Activated T-helper 1 cell treated with anti-CD3 and anti-CD28 coated beads, Interleukin-2, amount 50 U/mL, for 16 hours (primary cell): ENCODE data around the gene SORL1-AS1.
"Not testable (repeated sequence)": the region's sequence is repeated elsewhere in the genome, so short reads cannot be mapped to it uniquely, and the experiment has no call there.

Experiments used
- DNase-seq, 2 donors: peaks; one replicate each; pipeline ENCODE4 v3.0.0-alpha.2; 2020; ENCODE audit warnings: low read depth in 1 of 2, low spot score in 1 of 2

The SORL1-AS1 gene

GRCh38 chr11:121452609-121453150 lies at the start of gene SORL1-AS1:
SORL1-AS1 (minus strand) TSS chr11:121452967.
- peak; percentile 18 to 40 for DNase-seq

GRCh38 chr11:121500717-121501116 lies 48.0 kb upstream of the SORL1-AS1 start:
- no peak for DNase-seq

GRCh38 chr11:121500275-121500674 lies 47.5 kb upstream of the SORL1-AS1 start:
- no peak for DNase-seq

DNA sequence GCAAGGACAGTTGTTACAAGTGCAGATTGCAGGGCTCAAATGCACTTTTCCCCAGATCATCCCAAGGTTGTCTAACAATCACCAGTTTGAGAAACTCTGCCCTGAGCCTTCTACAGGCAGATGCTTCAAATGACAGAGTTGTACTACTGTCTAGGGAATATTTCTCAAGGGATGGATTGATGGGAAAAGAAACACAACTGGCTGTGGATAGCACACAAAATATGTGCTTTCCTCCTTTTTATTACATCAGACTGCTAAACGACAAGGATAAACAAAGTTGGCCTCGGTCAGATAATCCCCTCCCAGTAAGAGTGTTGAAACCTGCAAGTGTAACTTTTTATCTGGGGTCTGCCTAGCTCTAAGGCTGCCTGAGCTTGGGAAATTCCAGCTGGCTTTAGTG lies 46.6 kb upstream of the SORL1-AS1 start:
- no peak for DNase-seq

GRCh38 chr11:121497176-121497998 lies 44.6 kb upstream of the SORL1-AS1 start:
- no peak for DNase-seq

DNA sequence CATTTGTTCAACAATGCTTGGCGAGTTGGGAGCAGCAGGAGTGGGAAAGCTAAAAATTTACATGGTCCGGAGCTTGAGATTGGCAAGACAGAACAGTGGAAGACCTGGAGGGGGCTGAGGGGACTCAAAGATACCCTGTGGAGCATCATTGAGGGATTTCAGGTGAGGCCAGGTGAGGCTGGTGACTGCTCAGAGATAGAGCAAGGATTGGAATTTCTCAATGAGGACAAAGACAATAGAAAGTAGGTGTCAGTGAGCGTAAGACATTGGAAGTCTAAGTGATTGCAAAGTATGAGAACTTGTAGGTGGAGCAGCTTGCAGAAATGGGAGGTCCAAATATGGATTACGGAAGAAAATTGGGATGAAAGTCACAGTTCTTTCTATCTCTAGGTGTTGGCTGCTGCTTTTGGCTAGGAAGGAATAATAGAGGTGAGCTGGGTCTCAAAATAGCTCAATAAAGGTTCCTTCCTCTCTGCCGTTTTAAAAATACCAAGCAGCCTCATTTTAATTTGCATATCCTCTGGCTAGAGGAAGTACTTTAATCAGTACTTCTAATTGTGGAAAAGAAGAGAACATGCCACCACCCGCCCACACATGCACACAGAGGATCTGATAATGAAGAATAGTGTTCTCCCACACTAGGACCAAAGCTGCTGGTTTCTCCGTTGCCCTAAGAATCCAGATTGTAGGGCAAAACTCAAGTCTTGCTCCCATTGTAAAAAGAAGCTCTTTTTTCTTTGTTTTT lies 41.8 kb upstream of the SORL1-AS1 start:
- DNase-seq: no peak

GRCh38 chr11:121489823-121490222 lies 37.1 kb upstream of the SORL1-AS1 start:
- DNase-seq: no peak

- DNase-seq: no peak
Measured at GRCh38 chr11:121488641-121489040, 35.9 kb upstream of the SORL1-AS1 start.

- no peak for DNase-seq
Measured at GRCh38 chr11:121488170-121488569, 35.4 kb upstream of the SORL1-AS1 start.

- no peak for DNase-seq
Measured at GRCh38 chr11:121487191-121487590, 34.4 kb upstream of the SORL1-AS1 start.

- DNase-seq: no peak
Measured at GRCh38 chr11:121486054-121486453, 33.3 kb upstream of the SORL1-AS1 start.

GRCh38 chr11:121485216-121485615 lies 32.4 kb upstream of the SORL1-AS1 start:
- DNase-seq: no peak

DNA sequence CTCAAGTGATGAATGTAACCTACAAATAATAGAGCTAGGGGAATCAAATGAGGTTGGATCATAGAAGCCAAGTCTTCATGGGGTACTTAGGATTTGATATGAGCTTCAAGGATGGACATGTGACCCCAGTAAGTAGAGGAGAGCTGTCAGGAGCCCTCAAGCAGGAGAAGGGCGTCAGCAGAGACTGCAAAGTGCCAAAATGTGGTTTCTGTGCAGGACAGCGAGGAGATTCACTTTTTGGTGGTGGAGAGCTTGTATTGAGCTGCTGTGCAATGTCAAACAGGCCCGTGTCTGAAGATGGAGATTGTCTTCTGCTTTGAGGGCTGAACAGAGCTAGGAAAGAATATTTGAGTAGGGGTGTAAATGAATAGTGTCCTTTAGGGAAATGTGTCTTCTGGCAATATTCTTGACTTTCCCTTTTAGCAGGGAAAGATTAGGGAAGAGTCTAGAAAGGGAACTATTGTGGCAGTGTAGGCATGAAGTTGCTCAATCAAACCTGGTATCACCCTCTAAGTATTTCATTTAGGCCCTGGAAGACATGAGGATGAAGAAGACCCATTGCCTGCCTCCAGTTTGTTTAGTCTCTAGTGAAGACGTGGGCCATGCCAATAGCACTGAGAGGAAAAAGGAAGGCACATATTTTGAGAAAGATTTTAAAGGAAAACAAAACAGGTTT lies 31.2 kb upstream of the SORL1-AS1 start:
- DNase-seq: no peak

- DNase-seq: peak in 1 of 2 donors; percentile 21
Measured at GRCh38 chr11:121482231-121483129, 29.7 kb upstream of the SORL1-AS1 start.

GRCh38 chr11:121481484-121482230 lies 28.9 kb upstream of the SORL1-AS1 start:
- not testable (repeated sequence) for DNase-seq

- no peak for DNase-seq
Measured at GRCh38 chr11:121479698-121480238, 27.0 kb upstream of the SORL1-AS1 start.

DNA sequence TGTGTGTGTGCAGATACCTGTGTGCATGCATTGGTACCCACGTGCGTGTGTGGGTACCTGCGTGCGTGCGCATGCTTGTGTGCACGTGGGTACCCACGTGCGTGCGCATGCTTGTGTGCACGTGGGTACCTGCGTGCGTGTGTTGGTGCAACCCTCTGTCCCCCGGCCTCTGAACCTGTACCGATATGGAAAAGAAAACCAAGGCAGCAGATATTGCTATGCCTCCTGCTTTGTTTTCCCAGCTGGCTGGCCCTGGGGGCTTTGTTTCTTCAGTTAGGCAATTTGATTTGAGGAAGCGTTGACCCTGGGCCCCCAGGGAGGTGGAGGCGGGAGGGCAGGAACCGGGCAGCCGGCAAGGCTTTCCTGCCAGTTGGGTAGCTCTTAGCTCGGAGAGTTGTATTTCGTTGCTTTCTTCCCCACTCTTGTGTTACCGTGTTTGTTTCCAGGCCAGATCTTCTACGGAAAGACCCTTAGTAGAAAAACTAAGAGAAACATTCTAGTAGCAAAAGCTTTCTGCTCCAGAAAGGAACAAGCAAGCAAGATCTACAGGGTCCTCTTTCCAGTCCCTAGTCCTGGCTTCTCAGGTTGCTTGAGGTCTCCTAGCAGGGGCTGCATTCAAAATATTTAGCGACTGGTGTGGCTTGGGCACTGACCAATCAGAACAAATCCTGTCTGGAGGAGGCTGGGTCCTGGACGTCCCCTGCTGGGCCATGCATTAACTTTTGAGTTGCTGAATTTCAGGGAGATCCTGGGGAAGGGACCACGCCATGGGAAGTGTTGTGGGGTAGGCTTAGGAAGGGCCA lies 26.3 kb upstream of the SORL1-AS1 start:
- DNase-seq: no peak

DNA sequence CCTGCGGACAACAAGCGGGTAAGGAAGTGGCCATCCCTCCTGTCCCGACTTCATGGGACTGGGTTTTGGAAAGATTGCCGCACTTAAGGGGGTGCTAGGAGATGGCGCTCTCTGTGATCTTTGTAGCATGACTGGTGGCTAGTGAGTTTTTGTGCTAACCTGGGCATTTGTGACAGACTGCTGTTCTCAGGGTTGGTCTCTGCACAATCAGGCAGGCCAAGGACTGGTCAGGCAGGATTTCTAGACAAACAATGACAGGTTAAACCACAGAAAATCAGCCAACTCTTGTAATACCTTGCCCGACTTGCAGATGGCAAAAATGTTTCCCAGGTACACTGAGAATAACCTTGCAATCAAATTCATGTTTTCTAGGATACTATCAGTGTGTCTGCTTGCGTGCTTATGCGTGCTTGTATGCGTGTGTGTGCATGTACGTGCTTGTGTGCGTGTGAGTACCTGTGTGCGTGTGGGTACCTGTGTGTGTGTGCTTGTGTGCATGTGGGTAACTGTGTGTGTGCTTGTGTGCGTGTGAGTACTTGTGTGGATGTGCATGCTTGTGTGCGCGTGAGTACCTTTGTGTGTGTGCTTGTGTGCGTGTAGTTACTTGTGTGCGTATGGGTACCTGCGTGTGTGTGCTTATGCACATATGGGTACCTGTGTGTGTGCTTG lies 25.6 kb upstream of the SORL1-AS1 start:
- no peak for DNase-seq
